GM18517 (cell line): Measurements from ENCODE around the gene MVB12B.

Source experiments
- ATAC-seq: cut with Tn5 transposase; IDR thresholded peaks from one replicate; pipeline ENCODE4 v1.9.1; 2021; ENCODE audit warnings: mild to moderate bottlenecking, moderate library complexity; ENCODE audit not compliant: unreplicated experiment

MVB12B gene

GRCh38 chr9:126302730-126303129, 23.9 kb upstream of the MVB12B start:
- ATAC-seq, result no peak

- no peak for ATAC-seq
Observed at GRCh38 chr9:126303488-126303887, 23.1 kb upstream of the MVB12B start.

GRCh38 chr9:126304207-126304970, 22.2 kb upstream of the MVB12B start:
- ATAC-seq, result no peak

GRCh38 chr9:126304971-126305320, 21.7 kb upstream of the MVB12B start:
- ATAC-seq, result no peak

GRCh38 chr9:126306071-126306647, 20.5 kb upstream of the MVB12B start:
- no peak for ATAC-seq

- no peak for ATAC-seq
Observed at GRCh38 chr9:126307322-126308061, 19.1 kb upstream of the MVB12B start.

GRCh38 chr9:126309427-126310189, 17.0 kb upstream of the MVB12B start:
- ATAC-seq, result no peak

- no peak for ATAC-seq
Observed at GRCh38 chr9:126312584-126313551, 13.8 kb upstream of the MVB12B start.

GRCh38 chr9:126316085-126316655, 10.5 kb upstream of the MVB12B start:
- no peak for ATAC-seq

- ATAC-seq, result no peak
Observed at GRCh38 chr9:126317513-126317912, 9.1 kb upstream of the MVB12B start.

GRCh38 chr9:126318858-126319257, 7.8 kb upstream of the MVB12B start:
- ATAC-seq, result no peak

GRCh38 chr9:126319671-126320070, 7.0 kb upstream of the MVB12B start:
- ATAC-seq, result no peak

GRCh38 chr9:126320158-126320922, 6.3 kb upstream of the MVB12B start:
- ATAC-seq, result no peak

- no peak for ATAC-seq
Observed at GRCh38 chr9:126321742-126322141, 4.9 kb upstream of the MVB12B start.

GRCh38 chr9:126325821-126326220, 808 bp upstream of the MVB12B start:
- no peak for ATAC-seq

- no peak for ATAC-seq
Observed at GRCh38 chr9:126327006-126327713, 531 bp downstream of the MVB12B start.

GRCh38 chr9:126327714-126328185, 1.1 kb downstream of the MVB12B start:
- ATAC-seq, result no peak

GRCh38 chr9:126328407-126328806, 1.8 kb downstream of the MVB12B start:
- ATAC-seq, result no peak
